IPS-NIHi7 (cell line): Measurements from ENCODE around the gene ZNF595.
A peak's percentile ranks its signal among the peaks of the same experiment; 100 is the strongest.
"Not testable (repeated sequence)": the region's sequence is repeated elsewhere in the genome, so short reads cannot be mapped to it uniquely, and the experiment has no call there.

Source experiments
- DNase-seq: peaks from one replicate; pipeline ENCODE4 v3.0.0; 2012; ENCODE audit warnings: mixed read lengths; ENCODE audit errors: extremely low spot score

Gene ZNF595

DNA sequence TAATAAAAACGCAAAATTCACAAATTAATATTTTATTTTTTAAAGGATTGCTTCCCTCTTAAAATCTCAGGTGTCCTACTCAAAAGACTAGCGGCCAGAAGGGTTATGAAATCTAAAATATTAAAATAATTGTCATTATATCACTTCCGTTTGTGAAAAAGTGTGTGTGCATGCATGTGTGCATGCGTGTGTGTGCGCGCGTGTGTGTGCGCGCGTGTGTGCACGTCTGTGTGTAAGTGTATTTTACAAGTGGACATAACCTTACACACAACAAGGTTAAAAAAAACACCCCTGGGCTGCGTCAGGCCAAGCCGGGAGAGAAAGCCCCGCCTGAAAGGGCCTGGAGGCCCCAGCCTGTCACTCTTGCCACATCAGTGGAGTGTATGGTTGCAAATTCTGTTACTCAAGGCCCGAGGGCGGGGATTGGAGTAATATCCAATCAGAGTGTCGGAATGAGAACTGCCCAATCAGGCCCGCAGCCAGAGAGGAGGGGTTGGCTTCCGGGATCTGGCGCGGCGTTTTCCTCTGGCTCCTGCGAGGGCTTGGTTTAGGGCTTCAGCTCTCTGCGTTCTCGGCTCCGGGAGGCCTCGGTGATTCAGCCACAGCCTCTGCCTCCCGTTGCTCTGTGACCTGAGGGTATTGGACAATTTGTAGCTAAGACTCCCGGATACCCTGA is at the start of gene ZNF595:
ZNF595 (plus strand) TSS at position 518 of the 676 bp plus-strand sequence. CDS start 168 bp downstream, outside the sequence.
- not testable (repeated sequence) for DNase-seq

DNA sequence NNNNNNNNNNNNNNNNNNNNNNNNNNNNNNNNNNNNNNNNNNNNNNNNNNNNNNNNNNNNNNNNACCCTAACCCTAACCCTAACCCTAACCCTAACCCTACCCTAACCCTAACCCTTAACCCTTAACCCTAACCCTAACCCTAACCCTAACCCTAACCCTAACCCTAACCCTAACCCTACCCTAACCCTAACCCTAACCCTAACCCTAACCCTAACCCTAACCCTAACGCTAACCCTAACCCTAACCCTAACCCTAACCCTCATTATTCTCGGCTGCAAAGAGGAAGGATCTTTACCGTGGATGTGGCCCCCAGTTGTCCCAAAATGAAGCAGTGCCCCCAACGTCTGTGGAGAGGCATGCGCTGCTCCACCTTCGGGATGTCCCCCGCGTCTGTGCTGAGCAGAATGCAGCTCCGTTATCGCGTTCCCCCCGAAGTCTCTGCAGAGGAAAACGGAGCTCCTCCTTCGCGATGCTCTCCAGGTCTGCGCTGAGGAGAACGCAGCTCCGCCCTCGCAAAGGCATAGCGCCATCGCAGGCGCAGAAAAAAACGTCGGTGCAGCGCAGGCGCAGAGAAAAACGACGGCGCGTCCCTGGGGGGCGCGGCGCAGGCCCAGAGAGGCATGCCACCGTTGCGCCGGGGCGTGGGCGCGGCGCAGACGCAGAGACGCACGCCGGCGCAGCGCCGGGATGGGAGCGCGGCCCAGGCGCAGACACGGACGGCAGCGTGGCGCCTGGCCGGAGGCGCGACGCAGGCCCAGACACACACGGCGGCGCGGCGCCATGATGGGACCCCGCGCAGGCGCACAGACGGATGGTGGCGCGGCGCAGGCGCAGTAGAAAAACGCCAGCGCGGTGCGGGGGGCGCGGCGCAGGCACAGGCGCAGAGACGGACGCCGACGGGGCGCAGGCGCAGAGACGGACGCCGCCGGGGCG is 42.9 kb upstream of the ZNF595 start:
- DNase-seq, result peak; percentile 1

GRCh38 chr4:11095-11815 is 41.9 kb upstream of the ZNF595 start:
- not testable (repeated sequence) for DNase-seq

- not testable (repeated sequence) for DNase-seq
These were observed 41.2 kb upstream of the ZNF595 start for GRCh38 chr4:11816-12417.

DNA sequence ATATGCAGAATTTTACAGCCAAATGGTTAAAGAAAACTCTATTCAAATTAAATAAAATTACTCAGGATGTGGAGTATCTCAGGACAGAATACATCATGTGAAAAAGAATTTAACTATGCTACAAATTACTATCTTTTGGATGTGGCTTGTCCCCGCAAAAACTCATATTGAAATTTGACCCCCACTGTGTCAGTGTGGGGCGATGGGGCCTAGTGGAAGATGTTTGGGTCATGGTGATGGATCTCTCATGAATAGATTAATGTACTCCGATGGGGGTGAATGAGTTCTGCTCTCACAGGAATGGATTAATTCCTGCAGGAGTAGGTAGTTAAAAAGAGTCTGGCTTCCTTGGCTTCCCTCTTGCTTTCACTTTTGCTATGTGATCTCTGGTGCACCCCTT is 35.0 kb upstream of the ZNF595 start:
- DNase-seq, result not testable (repeated sequence)

DNA sequence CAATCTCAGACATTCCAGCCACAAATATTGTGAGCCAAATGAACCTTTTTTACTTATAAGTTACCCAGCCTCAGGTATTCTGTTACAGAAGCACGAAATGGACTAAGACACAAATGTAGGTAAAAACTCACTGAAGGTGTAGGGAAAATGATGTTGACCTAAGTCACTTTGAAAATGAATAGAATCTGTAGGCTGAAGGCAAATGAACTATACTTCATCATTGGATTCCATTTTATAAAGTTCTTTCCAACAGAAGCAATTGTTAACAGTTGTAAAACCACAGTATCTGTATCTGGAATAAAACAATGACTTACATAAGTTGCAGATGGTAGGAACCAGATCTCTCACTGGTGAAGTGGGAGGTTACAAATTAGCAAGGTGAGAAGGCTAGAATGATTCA is 34.5 kb upstream of the ZNF595 start:
- not testable (repeated sequence) for DNase-seq

GRCh38 chr4:22882-23281 is 30.2 kb upstream of the ZNF595 start:
- DNase-seq, result not testable (repeated sequence)

DNA sequence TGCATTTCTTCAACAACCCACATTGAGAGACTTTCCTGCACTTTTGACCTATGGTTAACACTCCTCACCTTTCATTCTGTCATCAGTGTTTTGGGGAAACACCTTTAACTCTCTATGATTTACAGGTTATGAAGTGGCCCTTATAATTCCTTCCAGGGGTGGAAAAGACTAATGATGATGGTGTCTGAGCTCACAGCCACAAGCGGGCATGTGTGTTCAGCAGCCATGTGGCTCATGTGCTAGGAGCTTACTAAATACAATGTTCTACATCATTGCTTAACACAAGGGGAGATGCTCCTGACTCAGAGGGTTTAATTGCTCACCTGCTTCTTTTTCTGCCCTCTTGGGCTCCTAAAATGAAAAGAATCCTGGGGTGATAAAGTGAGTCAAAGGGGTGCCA is 28.8 kb upstream of the ZNF595 start:
- DNase-seq, result not testable (repeated sequence)

- DNase-seq, result not testable (repeated sequence)
These were observed 25.6 kb upstream of the ZNF595 start for GRCh38 chr4:27501-27900.

DNA sequence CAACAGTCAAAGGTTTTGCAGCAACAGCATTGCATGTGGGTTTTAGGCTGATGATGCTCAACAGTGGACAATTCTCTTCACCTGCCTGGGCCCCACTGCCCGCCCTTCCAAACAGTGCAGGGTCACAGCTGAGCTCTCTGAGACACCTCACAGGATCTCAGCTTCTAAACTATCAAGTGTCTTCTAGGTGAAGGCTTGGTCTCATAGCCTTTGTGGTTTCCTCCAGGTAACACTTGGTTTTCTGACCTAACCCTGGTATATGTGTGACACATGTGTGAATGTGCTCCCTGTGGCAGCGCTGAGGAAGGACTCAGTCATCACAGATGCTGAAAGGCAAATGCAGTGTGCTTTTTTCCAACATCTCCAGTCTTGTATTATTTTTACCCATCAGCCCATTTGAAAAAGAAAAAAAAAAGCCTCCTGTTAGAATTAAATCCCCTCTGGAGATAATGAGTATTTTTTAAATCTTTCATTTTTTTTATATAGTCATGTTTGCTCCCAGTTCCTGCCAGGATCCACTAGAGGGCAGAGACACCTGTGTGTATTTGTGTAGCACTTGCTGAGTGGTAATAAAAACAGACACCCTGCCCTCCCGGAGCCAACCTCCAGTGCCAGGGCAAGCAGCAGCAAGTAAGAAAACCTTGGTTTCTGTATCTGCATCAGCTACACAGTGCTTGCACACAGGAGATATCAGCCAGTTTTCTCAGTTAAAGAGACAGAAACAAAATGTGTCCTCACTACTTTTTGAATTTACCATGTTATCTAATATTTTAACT is 24.2 kb upstream of the ZNF595 start:
- DNase-seq, result not testable (repeated sequence)

GRCh38 chr4:33314-33713 is 19.8 kb upstream of the ZNF595 start:
- DNase-seq, result not testable (repeated sequence)

DNA sequence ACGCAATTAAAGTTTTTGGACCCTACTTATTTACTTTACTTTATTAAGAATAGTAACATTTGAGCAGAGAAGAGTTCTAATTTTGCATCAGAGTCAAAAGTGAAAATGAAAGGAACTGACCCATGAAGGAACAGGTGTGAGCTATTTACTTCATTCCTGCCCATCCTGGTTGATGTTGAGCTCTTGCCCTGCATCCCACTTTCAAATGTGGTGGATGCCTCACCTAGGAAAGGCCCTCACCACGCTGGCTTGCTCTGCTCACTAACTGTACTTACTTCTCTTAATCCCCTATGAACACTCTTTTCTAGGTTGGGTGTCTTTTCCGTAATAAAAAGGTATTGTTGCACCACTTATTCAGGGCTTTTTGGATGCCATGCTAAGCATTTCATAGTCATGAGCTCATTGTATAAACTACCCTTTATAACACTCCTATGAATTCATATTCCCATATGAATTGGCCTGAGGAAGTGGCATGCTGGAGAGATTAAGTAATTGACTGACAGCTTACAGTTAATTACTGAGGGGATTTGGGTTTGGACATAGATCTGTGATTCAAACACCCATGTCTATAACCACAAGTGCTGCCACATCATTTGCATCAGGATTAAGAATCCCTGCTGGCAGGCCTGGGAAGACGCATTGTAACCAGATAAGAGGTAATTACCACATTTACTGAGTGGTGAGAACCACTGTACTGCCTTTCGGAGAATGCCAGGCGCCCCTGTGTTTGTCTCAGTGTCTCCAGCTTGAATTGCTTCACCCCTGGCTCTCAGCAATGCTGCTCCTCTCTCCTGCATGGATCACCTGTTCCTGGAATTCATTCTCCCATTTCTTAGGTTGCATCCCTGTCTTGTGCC is 16.3 kb upstream of the ZNF595 start:
- DNase-seq, result not testable (repeated sequence)

- not testable (repeated sequence) for DNase-seq
These were observed 14.9 kb upstream of the ZNF595 start for GRCh38 chr4:38202-38601.

DNA sequence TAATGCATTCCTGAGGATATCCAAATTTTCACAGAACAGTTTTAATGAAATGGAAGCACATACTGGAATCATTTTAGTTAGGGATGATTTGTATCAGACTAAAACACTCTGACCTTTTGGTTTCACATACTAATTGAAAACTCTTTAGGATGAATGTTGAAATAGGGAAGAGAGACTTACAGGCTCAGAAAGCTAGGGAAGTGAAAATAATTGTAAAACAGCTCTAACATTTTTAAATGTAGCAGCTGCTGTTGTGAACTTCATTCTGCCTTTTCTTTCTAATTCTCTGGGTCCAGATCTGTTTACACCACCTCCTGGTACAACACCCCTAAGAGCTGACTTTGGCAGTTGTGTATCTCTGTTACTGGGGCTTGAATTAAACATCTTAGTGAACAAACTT is 9.7 kb upstream of the ZNF595 start:
- not testable (repeated sequence) for DNase-seq

- DNase-seq, result not testable (repeated sequence)
These were observed 1.9 kb upstream of the ZNF595 start for GRCh38 chr4:51253-51652.

- DNase-seq, result not testable (repeated sequence)
These were observed 1.4 kb upstream of the ZNF595 start for GRCh38 chr4:51655-52277.

DNA sequence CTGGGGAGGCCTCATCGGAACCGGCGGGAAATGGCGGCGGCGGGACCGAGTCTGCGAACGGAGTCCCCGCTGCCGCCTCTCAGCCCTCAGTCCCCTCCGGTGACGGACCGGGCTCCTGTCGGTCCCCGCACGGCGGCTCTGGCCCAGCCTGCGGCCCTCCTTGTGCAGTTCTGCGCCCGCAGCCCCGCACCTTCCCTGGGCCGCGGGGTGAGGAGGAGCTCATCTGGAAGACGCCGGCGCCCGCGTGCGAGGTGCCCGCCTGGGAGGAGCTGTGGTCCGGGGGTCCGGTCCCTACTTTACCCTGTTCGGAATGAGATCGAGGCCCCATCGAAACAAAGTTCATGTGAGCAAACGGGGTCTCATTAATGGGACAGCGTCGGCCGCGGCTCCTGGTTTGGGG is 400 bp downstream of the ZNF595 start:
- DNase-seq, result not testable (repeated sequence)

DNA sequence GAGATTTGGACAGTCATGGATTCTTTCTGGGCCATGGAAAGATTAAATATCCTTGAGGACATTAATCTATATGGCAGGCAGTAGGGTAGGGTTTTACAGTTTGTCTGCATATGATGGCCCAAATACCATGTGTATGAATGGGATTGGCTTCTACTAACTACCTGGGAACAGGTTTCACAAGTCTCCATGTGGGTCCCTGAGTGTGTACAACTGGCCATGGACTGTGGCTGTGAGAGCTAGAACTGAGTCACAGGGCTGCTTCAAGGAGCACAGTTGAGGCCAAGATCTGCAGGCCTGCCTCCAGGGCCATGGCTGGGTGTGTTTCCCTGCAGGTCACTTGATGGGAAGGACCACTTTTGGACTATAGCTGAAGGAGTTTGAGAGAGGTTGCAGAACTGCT is 11.6 kb downstream of the ZNF595 start:
- not testable (repeated sequence) for DNase-seq

DNA sequence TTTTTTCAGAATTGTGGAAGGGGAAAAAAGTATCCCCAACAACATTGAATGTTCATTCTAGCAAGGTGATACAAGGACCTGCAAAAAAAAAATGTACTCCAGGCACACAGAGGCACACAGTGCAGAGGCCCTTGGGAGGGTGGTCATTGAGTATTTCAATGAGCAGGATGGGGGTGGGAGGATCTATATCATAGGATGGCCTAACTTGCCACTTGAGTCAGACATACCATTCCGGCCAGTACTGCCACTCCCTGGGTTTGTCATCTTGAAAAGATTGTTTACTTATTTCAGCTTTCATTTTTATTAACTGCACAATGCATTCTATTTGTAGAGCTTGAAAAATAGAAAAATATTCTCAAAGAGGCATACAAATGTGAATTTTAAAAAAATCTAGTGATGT is 18.7 kb downstream of the ZNF595 start:
- DNase-seq, result no peak
